Measurements from ENCODE around the gene COA8.
A peak's percentile ranks its signal among the peaks of the same experiment; 100 is the strongest.

Gene COA8

DNA sequence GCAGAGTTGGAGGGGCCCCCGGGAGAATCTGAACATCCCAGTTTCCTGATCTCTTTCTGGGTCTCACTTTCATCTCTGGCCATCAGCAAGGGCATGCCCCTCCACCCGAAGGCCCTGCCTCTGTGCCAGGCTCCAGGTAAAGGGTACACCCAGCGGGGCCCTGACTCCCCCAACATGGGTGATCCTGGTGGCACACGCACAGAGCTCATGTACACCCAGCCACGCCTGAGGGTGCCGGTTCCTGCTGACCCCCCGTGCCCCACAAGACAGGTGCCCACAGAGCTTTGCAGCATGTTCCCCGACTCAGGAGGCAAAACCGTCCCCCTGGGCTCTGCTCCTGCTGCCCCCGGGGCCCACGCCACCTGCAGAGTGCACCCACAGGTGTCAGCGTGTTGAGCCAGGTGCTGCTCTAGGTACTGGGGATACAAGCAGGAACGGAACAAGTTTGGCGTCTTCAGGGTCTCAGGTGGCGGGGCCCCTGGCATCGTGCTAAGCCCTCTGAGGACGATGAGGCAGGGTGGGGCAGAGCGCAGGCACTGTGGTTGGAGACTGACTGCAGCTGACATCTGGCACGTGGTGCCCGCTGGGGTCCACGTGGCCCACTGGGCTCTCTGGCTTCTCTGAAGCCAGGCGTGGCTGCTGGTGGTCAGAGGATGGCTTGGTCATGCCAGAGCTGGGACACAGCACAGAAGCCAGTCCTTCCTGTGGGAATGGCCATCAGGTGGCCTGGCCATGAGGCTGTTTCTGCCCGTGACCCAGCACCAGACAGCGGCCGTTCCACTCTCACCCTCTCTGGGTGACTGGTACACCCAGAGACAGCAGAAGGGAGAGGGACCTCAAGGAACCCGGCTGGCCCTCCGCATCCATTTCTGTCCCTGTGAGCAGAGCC, 14.1 kb upstream of the COA8 start:
- DNase-seq (ENCODE audit: low read depth), result no peak

DNA sequence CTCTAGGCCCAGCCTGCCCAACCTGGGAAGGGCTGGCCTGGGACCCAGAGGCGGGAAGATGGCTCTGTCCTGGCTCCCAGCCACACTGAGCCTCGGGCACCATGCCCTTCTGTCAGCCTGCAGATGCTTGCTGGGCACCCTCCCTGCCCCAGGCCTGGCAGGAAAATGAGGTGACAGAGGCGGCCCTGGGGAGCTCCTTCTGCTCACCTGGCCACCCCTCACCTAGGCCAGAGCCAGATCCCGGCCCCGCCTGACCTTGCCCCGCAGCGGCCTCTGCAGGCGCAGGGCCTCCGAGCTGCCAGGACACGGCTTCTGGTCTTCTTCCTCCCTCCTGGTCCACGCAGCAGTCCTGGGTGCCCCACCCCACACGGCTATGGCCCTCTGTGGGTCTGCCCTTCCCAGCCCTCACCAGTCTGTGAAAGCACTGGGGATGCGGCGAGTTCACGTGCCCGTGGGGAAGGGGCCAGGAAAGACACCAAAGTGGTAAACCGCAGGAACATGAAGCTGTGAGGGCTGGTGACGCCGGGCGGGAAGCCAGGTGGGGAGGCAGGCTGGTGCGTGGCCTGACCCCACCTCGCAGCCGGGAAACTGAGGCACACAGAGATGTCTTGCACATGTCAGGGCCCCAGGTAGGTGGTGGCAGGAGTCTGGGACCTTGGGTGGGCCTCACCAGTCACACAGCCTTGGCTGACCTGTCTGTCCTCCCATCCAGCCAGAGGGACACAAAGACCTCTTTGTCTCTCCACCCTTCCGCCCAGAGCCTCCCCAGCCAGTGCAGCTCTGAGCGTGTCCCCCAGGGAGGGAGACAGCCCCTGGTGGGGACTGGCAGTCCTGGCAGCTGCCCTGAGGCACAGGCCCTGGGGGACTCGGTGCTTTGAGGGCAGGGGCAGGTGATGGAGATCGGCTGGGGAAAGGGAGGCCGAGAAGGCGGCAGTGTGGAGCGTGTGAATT, 13.1 kb upstream of the COA8 start:
- no peak for DNase-seq (ENCODE audit: low read depth)

DNA sequence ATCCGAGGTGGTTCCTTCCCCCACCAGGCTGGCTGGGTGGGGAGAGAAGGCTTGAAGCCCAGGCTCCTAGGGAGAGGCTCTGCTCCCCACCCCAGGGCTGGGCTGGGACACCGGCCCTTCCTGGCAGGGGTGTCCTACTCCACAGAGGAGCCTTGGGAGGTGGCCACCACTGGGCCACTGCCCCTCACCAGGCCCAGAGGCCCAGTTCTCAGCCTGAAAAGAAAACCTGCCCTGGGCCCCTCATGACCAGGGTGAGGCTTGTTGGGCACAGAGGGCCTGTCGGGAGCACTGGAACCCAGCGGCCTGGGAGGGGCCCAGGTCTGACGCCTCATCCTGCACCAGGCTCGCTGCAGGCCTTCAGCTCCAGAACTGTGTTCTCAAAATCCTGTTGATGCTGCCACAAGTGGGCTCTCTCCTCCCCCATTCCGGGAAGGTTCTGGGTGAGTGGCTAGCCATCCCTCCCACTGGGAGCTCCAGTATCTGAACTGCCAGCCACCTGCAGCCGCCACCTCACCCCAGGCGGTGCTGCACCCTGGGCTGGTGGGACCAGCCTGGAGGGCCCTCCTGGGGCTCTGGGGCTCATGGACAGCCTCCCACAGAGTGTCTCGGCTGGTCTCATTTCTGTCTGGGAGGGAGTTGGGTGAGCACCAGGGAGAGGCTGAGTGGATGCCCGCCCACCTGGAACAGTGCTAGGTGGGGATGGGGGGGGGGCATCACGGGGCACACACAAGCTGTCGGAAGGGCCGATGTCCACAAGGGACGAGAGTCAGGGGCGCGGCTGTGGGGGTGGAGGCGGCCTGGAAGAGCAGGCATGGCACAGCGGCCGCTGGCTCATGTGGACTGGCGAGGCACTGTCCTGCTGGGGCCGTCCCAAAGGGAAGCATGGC, 12.1 kb upstream of the COA8 start:
- no peak for DNase-seq (ENCODE audit: low read depth)

DNA sequence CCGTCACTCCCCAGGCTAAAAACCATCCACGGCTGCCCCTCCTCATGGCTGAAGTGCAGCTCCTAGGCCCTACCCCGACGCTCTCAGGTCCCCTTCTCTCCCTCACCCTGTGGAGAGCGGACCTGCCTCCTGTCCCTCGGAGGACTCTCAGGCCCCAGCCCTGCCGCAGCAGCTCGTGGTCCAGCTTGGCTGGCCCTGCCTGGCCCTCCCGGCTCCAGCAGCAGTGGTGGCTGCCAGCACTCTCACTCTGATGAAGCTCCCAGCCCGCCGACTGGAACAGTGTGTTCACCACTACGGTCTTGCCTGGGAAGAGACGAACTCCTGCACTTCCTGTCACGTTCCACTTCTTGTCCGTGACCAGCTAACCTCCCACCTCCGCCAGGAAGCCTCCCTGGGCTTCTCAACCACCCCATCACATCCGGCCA, 11.4 kb upstream of the COA8 start:
- no peak for DNase-seq (ENCODE audit: low read depth)

DNA sequence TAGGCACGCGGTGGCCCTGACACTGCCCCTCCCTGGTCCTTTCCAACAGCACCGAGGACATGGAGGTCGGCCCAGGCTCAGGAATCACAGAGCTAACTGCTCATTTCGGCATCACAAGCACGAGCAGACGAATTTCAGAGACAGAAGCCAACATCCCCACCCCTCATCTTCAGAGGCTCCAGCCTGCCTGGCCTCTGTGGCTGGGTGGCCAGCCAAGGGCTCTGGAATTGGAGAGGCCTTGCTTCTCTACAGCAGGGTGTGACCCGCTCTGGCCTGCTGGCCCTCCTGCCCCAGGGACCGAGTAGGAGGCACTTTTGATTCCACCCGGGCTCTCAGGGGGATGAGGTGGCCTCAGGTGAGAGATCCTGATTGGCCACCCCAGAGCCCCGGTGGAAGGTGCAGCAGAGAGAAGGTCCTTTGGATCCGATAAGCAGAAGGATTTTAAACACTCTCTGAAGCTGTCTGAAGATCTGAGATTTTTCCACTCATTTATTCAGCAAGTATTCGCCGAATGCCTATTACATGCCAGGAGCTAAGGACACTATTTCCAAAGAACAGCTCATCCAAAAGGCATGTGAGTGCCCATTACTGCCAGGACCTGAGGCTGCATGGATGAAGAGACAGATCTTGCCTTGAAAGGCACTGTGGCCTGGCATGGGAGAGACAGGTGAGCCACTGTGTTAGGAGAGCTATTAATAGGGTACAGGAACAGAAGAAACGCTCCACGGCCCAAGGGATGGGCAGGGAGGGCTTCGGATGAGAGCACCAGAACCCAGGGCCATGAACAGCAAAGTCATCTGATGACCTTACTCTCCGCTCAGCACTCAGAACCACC, 10.5 kb upstream of the COA8 start:
- no peak for DNase-seq (ENCODE audit: low read depth)

DNA sequence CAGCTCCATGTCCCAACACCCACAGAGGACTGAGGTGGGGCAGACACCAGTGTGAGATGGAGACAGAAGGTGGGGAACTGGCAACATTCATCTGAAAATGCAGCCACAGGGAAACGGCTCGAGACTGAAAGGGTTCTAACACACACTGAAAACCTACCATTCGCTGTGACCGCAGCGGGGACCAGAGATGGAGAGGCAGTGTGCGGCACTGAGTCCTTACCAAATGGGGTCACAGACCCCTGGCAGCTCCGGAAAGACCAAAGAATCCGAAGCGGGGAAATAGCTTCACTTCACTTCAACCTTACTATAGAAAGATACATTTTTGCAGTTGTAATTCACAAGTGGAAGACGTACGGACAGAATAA, 9.9 kb upstream of the COA8 start:
- no peak for DNase-seq (ENCODE audit: low read depth)

DNA sequence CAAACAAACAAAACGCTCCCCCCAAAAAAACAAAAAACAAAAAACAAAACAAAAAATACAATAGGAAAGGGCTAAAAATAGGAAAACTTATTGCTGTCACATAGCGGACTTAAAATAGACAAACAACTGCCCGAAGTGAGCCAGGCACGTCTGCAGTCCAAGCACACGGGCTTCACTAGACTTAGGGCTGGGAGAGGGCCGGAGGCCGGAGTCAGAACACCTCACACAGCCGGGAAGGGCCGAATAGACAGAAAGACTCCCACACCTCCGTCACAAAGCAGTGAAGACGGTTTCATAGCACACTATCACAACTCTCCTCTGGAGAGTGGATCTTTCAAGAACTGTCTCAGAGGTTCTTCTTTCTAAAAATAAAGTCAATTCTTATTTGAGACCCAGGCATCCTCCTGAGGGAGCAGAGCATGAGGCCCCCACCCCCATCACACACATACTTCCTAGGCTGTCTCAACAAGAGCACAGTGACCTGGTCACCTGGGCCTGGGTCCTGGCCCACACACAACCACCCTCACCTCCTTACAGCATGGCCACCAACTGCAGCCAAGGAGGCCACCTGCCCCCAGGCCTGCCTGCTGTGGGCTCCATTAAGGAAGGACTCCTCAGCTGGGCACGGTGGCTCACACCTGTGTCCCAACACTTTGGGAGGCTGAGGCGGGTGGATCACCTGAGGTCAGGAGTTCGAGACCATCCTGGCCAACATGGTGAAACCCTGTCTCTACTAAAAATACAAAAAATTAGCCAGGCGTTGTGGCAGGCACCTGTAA, 7.0 kb upstream of the COA8 start:
- no peak for DNase-seq (ENCODE audit: low read depth)

DNA sequence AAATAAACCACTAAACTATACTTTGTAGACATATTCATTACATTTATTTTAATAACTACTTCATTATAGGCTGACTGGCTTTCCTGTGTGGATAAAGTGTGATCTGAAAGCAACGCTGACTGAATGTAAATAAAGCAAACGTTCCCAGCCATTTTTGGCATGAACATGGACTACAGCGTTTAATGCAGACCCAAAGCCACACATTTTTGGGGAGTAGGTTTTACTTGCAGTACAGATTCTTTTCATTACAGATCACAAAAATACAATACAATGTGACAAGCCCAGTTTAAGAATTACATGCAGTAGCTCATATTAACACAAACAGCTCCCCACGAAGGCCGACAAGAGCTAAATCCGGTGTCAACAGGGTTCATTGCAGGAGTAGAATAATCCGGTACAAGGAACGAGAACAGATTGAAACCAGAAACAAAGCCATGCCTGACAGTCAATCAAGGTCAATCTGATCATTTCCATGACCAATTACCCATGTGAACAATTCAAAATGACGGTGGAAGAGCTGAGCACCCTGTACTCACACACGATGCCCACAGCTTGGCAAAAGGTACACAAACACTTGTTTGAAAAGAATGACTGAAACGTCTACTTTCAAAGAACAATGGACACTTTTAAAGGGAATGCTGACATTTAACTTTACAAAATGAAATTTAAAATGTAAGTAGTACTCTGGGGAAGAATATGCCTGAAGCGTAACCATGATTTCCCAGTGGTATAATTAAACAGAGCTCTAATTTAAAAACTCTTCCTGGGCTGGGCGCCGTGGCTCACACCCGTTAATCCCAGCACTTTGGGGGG, 5.6 kb upstream of the COA8 start:
- DNase-seq (ENCODE audit: low read depth), result no peak

DNA sequence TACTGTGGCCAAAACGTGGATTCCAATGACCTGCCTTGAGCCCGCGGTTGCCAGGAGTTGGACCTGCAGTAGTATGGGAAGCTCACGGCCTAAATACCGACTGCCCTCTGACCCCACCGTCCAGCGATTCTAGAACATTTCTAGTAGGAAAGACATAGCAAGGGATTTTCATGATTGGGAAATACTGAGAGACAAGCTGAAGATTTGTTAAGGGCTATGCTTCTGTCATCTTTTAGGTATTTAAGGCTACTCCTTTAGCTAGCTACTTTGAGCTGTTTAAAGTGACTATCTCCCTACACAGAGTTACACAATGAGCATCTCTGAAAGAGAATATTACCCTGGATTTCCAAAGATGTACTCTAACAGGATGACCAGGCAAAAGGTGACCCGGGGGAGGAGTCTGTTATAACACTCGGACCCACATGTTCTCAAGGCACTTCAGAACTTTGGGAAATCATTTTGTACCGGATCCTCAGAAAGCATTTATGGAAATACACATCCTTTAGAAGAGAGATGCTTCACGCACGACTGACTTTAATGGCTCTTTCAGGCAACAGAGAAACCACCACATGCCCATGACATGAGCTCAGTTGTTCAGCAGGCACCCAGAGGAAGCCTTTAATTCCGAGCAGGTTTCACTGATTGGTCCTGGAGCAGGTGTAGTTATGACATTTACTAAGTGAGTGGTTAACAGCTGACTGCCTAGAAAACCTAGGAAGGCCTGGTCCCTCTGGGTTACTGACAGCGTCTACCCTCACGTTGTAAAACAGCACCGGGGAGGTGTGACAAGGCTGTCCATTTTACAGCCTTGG, 4.5 kb upstream of the COA8 start:
- DNase-seq (ENCODE audit: low read depth), result no peak

DNA sequence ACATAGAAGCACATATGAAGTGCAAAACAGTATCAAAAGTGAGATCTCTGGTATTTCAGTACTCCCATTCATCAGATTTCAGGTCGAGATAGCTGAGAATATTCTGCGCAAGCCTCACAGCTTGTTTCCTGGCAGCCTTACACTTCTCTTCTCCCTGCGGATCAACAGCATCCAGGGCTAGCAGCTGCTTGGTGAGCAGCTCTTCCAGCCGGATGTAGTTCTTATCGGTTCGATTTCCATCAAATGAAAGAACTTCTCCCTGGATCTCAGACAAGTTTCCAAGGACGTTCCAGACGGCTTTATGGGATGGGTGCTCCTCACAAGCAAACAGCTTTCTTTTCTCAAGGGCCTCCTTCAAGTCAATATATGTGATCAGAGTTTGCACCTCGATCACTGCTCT, 3.0 kb upstream of the COA8 start:
- no peak for DNase-seq (ENCODE audit: low read depth)

DNA sequence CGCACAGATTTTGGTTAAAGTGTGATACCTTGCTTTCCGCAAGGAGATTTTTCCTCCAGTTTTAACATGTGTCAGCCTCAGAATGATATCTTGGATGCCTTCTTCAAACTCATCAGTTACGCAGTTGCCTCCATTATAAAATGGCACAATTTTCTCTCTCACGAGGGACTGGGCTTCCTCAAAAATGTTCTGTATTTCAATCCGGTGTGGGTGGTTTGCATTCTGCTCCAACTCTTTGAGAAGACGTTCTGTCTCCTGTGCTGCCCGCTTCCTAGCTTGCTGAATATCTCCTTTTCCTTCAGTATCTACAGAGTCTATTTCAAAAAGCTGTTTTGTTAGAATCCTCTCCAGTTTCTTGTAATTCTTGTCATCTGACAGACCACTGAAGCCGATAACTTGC, 2.1 kb upstream of the COA8 start:
- no peak for DNase-seq (ENCODE audit: low read depth)

DNA sequence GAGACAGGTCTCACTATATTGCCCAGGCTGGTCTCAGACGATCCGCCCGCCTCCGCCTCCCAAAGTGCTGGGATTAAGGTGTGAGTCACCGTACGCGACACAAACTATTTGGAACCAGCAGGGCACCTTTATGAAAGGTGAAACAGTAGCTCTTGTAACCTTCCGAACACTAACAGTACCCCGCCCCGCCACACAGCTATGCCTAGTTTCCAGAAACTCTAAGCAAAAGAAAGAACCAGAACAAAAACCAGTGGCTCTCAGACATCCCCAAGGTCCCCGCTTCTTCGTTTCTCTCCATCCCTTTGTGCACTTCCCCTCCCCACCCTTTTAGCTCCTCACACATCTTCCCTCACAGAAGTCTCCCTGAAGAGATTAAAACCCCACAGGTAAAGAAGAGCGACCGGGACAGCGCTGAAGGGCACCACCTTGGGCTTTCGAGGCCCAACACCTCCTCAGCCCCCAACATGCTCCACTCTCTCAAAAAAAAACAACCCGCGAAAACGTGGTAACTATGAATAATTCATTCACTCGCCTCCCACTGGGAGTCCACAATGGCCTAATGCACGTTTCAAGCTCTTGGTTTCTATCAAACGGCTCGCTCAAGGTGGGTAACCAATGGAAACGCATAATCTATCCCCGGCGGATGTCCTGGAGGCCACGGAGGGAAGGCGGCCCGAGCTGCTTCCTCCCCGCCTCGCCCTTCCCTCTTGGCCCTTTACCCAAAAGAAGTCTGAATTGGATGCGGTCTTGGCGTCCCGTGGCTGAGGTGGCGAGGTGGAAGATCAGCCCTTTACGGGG, 1.2 kb upstream of the COA8 start:
- DNase-seq (ENCODE audit: low read depth), result peak; percentile 25

DNA sequence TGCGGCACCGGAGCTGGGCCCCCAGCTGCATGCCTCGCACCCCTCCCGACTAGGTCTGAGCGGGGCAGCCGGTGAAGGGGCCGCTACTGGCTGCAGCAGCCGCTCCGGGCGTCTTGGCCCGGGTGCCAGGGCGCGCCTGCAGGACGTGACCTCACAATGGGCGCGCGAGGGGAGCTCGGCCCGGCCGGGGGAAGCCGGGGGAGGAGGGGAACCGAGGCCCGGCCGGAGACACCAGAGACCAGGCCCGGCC, 656 bp upstream of the COA8 start:
- no peak for DNase-seq (ENCODE audit: low read depth)

DNA sequence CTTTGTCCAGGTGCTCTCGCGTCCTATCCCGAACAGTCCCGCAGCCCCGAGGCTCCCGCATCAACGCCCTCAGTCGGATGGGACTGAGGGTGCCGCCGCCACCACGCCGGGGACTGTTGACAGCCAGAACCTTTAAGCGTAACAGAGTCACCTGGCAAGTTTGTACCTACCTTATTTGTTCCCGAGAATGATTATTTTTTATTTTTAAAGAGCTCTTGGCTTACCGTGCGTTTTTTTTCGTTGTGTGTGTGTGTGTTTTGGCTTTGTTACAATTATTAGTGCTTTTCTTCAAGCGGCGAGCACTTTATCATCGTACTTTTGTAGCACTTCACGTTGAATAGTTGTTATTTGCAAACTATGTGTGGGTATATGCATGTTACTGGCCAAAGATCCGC, 463 bp downstream of the COA8 start:
- no peak for DNase-seq (ENCODE audit: low read depth)

DNA sequence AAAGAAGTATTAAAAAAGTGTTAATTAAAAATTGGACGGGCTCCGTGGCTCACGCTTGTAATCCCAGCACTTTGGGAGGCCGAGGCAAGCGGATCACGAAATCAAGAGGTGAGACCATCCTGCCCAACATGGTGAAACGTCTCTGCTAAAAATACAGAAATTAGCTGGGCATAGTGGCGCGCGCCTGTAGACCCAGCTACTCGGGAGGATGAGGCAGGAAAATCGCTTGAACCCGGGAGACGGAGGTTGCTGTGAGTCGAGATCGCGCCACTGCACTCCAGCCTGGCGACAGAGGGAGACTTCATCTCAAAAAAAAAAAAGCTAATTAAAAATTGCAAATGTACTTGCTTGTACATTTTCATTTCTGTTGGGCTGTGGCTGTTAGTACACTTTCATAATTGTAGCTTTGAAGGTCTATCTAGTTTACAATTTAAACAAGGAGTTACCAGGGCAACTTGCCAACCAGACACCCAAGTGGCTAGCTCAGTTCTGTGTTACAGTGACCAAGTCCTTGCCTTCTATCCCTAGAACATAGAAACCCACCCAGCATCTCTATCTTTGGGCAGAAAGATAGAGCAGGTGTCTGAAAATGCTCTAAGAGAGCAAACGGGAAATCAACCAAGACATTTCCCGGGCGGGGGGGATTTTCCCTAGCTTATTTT, 1.2 kb downstream of the COA8 start:
- no peak for DNase-seq (ENCODE audit: low read depth)

DNA sequence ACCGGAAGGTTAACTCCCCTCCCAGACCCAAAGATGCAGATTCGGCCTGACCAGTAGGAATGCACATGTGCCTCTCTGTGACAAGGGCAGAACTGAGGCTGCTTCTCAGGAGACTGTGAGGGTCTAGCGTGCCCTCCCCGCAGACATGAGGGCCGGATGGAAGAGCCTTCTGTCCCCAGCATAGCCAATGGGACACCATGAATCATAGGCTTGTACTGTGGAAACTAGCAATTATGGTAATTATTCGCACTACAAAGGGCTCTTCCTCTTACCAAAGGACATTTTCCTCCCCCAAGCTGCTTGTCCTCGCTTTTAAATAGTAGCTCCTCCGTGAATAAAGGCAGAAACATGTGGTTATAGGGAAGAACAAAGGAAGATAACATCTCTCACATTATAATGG, 6.2 kb downstream of the COA8 start:
- DNase-seq (ENCODE audit: low read depth), result no peak

DNA sequence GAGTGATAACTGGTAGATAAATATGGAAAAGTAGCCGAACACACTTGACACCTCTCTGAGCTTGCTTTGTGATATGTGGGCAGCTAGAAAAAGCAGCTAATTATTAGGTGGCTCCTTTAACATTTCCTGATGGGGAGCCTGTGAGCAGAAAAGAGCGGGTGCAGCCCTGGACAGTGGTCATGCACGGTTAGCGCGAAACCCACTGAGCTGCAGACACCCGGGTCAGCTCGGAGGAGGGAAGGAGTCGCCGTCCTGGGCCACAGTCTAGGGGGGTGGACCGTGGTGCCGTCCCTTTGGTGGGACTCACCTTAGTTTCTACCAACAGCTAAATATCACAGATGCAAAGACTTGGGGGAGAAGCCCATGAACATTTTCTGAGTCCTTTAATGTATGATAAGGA, 6.6 kb downstream of the COA8 start:
- DNase-seq (ENCODE audit: low read depth), result no peak

DNA sequence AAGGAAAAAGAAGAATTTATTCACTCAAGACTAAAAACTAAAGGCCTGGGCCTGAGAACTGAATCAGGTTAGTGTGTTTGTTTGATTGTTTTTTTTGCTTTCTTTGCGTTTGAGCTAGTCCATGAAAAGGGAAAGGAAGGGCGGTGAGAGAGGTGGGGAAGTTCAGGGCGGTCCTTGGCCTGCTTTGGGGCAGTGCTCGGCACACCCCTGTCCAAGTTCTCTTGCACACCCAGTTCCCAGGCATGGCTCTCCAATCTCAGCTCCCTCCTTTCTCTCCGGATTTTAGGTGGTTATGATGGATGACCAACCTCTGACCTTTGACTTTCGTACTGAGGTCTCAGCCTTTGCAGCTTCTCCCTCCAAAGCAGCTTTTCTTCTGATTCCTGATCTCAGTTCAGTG, 11.3 kb downstream of the COA8 start:
- no peak for DNase-seq (ENCODE audit: low read depth)
